22Rv1 (cell line): ENCODE data around the gene TRPM3.

Experiments used
- CTCF ChIP-seq: fragments of 450-650 bp; IDR thresholded peaks from 2 replicates; pipeline ENCODE4 v1.5.1; 2017; ENCODE audit warnings: mild to moderate bottlenecking
- ZFX ChIP-seq: fragments of 450-650 bp; IDR thresholded peaks from 2 replicates; pipeline ENCODE4 v1.6.1; 2017; ENCODE audit warnings: antibody characterized with exemption, borderline replicate concordance

- TF ChIP-seq CTCF (no peak), ZFX (no peak)
These were observed 260.0 kb downstream of the TRPM3 start for GRCh38 chr9:70861376-70861775.
